ENCODE measurements around the gene RXRB. TPM values are rescaled to one million over a fixed set of nuclear protein-coding genes. Genes with fewer than 3 reads are reported as not detected.
A peak's percentile ranks its signal among the peaks of the same experiment; 100 is the strongest.

RXRB gene
- total and polyA plus RNA-seq, 2 of the 13 experiments (the other 11 are each of a cell fraction or from before 2014, with no cell fraction given), result 26.7 to 55.7 TPM

- TF ChIP-seq ZHX2 (IDR thresholded peaks at IDR 0.05; ENCODE audit: low read depth), result 0 out of 2 replicates have a peak, but pooled peaks have one; percentile 11
- TF ChIP-seq ZHX2 (CRISPR knock-in tag; IDR thresholded peaks at IDR 0.05; ENCODE audit: borderline replicate concordance), result no peak
- no peak for TF ChIP-seq RAD21 (CRISPR knock-in tag; IDR thresholded peaks at IDR 0.05)
- no peak for TF ChIP-seq BRF2 (CRISPR knock-in tag; IDR thresholded peaks at IDR 0.05)
- peak; percentile 83 for TF ChIP-seq KDM4B (CRISPR knock-in tag; IDR thresholded peaks at IDR 0.05)
- no peak for TF ChIP-seq FOSL1 (CRISPR knock-in tag; IDR thresholded peaks at IDR 0.05; ENCODE audit: borderline replicate concordance)
- TF ChIP-seq SCMH1 (CRISPR knock-in tag; IDR thresholded peaks at IDR 0.05; ENCODE audit: borderline replicate concordance), result no peak
- TF ChIP-seq ZNF773 (CRISPR knock-in tag; IDR thresholded peaks at IDR 0.05; ENCODE audit: borderline replicate concordance), result no peak
- TF ChIP-seq PRDM10 (CRISPR knock-in tag; IDR thresholded peaks at IDR 0.05; ENCODE audit: low read depth), result no peak; the same call in 1 of the 2 replicates
- TF ChIP-seq ZNF782 (CRISPR knock-in tag; IDR thresholded peaks at IDR 0.05; ENCODE audit: borderline replicate concordance), result 0 out of 2 replicates have a peak, but pooled peaks have one; percentile 32
- no peak for TF ChIP-seq IKZF1 (IDR thresholded peaks at IDR 0.05)
- TF ChIP-seq PLRG1 (conservative IDR thresholded peaks at IDR 0.05), result no peak
- peak; percentile 85; the same call in 1 of the 2 replicates for TF ChIP-seq MEF2D (CRISPR knock-in tag; IDR thresholded peaks at IDR 0.05)
- peak; percentile 78 for TF ChIP-seq ZNF772 (CRISPR knock-in tag; IDR thresholded peaks at IDR 0.05)
- TF ChIP-seq HNF4A (CRISPR knock-in tag; IDR thresholded peaks at IDR 0.05), result peak; percentile 97
- TF ChIP-seq MTA3 (CRISPR knock-in tag; IDR thresholded peaks at IDR 0.05), result no peak
- TF ChIP-seq ZNF563 (CRISPR knock-in tag; IDR thresholded peaks at IDR 0.05), result no peak
- TF ChIP-seq ZNF484 (CRISPR knock-in tag; IDR thresholded peaks at IDR 0.05; ENCODE audit: borderline replicate concordance, low read depth), result no peak
- TF ChIP-seq ZNF616 (CRISPR knock-in tag; IDR thresholded peaks at IDR 0.05; ENCODE audit: low read depth), result no peak
- no peak for TF ChIP-seq SP4 (CRISPR knock-in tag; IDR thresholded peaks at IDR 0.05)
- no peak for TF ChIP-seq RBM22 (optimal IDR thresholded peaks at IDR 0.05; ENCODE audit: low read length)
Measured at GRCh38 chr6:33198159-33198852, 2.2 kb downstream of the RXRB start (continued).
